Endometrium (tissue), 2 donors: Measurements from ENCODE around the gene TCHH.
"Not testable (repeated sequence)": the region's sequence is repeated elsewhere in the genome, so short reads cannot be mapped to it uniquely, and the experiment has no call there.

Source experiments
- FAIRE-seq: peaks from 2 replicates; lab custom pipeline; 2012; peaks lifted over from hg19 to GRCh38; lab: Jason Lieb, UNC
- donor health status: control.
- donor health status: control.

Gene TCHH

GRCh38 chr1:152115344-152115743 lies at the start of gene TCHH:
TCHH (minus strand) TSS chr1:152115444; CDS start chr1:152114080, 1,364 bp downstream.
- FAIRE-seq: no peak

GRCh38 chr1:152164517-152165136 lies 49.4 kb upstream of the TCHH start:
- FAIRE-seq: no peak

GRCh38 chr1:152162792-152163463 lies 47.7 kb upstream of the TCHH start:
- no peak for FAIRE-seq

GRCh38 chr1:152160576-152160975 lies 45.3 kb upstream of the TCHH start:
- FAIRE-seq: no peak

- no peak for FAIRE-seq
Observed at GRCh38 chr1:152159144-152159543, 43.9 kb upstream of the TCHH start, which contains the start of gene RPTN. RPTN (minus strand) TSS chr1:152159228; CDS start chr1:152157889, 1,339 bp downstream.

GRCh38 chr1:152153996-152154395 lies 38.8 kb upstream of the TCHH start:
- no peak for FAIRE-seq

- no peak for FAIRE-seq
Observed at GRCh38 chr1:152151646-152152045, 36.4 kb upstream of the TCHH start.

- FAIRE-seq: no peak
Observed at GRCh38 chr1:152148981-152149380, 33.7 kb upstream of the TCHH start.

- FAIRE-seq: no peak
Observed at GRCh38 chr1:152148051-152148450, 32.8 kb upstream of the TCHH start.

GRCh38 chr1:152145769-152146168 lies 30.5 kb upstream of the TCHH start:
- FAIRE-seq: no peak

- FAIRE-seq: not testable (repeated sequence)
Observed at GRCh38 chr1:152144674-152145183, 29.5 kb upstream of the TCHH start.

GRCh38 chr1:152143150-152143887 lies 28.1 kb upstream of the TCHH start:
- FAIRE-seq: no peak

- FAIRE-seq: no peak
Observed at GRCh38 chr1:152141971-152142584, 26.8 kb upstream of the TCHH start.

- no peak for FAIRE-seq
Observed at GRCh38 chr1:152137215-152137614, 22.0 kb upstream of the TCHH start.

- no peak for FAIRE-seq
Observed at GRCh38 chr1:152130186-152130585, 14.9 kb upstream of the TCHH start.

GRCh38 chr1:152127673-152128072 lies 12.4 kb upstream of the TCHH start:
- FAIRE-seq: no peak

- FAIRE-seq: no peak
Observed at GRCh38 chr1:152125834-152126443, 10.7 kb upstream of the TCHH start.

- no peak for FAIRE-seq
Observed at GRCh38 chr1:152118915-152119314, 3.7 kb upstream of the TCHH start.

- FAIRE-seq: no peak
Observed at GRCh38 chr1:152112885-152113432, 2.3 kb downstream of the TCHH start.

- FAIRE-seq: no peak
Observed at GRCh38 chr1:152112101-152112884, 3.0 kb downstream of the TCHH start.

GRCh38 chr1:152111515-152111968 lies 3.7 kb downstream of the TCHH start:
- FAIRE-seq: no peak
